PC-3 (cell line): Measurements from ENCODE around the gene MRPL41.

ENCODE experiments used
- EZH2 ChIP-seq: fragments of 300-600 bp; sonication (generic); IDR thresholded peaks from one replicate; pipeline ENCODE4 v1.6.1; 2017; ENCODE audit warnings: antibody characterized with exemption, mild to moderate bottlenecking, low read length; ENCODE audit not compliant: unreplicated experiment
- EZH2phosphoT487 ChIP-seq: fragments of 300-600 bp; sonication (generic); IDR thresholded peaks from 2 replicates; pipeline ENCODE4 v1.6.1; 2018; ENCODE audit warnings: mild to moderate bottlenecking, antibody characterized with exemption, low read length, borderline replicate concordance
- TF ChIP-seq, protein P1 (sequence below): fragments of 300-600 bp; sonication (generic); conservative IDR thresholded peaks from 2 replicates; pipeline ENCODE4 v1.5.1; 2017; ENCODE audit warnings: antibody characterized with exemption, low read depth, mild to moderate bottlenecking, low read length

- TF ChIP-seq, protein P1, sequence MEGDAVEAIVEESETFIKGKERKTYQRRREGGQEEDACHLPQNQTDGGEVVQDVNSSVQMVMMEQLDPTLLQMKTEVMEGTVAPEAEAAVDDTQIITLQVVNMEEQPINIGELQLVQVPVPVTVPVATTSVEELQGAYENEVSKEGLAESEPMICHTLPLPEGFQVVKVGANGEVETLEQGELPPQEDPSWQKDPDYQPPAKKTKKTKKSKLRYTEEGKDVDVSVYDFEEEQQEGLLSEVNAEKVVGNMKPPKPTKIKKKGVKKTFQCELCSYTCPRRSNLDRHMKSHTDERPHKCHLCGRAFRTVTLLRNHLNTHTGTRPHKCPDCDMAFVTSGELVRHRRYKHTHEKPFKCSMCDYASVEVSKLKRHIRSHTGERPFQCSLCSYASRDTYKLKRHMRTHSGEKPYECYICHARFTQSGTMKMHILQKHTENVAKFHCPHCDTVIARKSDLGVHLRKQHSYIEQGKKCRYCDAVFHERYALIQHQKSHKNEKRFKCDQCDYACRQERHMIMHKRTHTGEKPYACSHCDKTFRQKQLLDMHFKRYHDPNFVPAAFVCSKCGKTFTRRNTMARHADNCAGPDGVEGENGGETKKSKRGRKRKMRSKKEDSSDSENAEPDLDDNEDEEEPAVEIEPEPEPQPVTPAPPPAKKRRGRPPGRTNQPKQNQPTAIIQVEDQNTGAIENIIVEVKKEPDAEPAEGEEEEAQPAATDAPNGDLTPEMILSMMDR: no peak
- no peak for TF ChIP-seq EZH2
- no peak for TF ChIP-seq EZH2phosphoT487
Observed at GRCh38 chr9:137502008-137502911, 49.4 kb upstream of the MRPL41 start.
